ENCODE measurements around the gene VASH2.
"Not testable (repeated sequence)": the region's sequence is repeated elsewhere in the genome, so short reads cannot be mapped to it uniquely, and the experiment has no call there.

VASH2 gene

DNA sequence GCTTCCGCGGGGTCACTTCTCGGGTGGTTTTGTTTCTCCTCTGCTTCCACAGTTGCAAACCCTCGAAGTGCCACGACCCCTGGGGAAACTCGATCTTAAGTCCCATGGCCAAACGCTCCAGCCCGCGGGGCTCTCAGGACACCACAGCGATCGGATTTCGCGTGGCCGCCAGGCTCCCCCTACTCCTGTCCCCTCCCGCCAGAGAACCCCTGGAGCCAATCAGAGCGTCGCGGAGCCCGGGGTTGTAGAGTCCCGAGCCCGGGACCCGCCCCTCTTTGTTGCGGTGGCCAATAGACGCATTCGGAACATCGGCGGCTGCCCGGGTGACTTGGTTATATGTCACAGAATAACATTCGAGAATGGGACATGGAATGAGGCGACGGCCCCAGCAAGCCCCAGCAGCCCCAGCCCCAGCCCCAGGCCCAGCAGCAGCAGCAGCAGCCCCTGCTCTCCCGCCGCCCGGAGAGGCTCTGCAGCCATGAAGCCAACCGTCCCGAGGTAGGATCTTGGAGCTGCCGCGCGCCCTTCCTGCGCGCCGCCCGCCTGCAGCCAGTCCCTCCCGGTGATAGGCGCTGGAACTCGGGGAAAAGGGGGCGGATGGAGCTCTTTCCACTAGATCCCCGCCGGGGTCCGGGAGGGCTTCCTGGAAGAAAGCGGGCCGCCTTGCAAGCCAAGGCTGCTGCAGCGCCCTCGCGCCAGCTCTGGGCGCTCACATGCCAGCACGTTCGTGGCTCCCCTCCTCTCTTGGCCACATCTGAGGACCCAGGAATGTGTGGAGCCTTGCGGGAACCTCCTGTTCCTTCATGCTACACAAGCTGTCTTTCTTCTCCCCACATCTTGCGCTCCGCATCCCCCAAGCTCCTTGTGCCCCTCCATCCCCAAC lies at the start of gene VASH2:
Gene VASH2 (plus strand): TSS at position 299 of the 883 bp plus-strand sequence. CDS start 1,002 bp downstream, outside the sequence.
- peak; percentile 8 for DNase-seq (ENCODE audit: low read depth, low spot score)

- no peak for DNase-seq (ENCODE audit: low read depth, low spot score)
Measured at GRCh38 chr1:212901290-212901689, 49.1 kb upstream of the VASH2 start.

GRCh38 chr1:212902054-212902453 lies 48.3 kb upstream of the VASH2 start:
- no peak for DNase-seq (ENCODE audit: low read depth, low spot score)

DNA sequence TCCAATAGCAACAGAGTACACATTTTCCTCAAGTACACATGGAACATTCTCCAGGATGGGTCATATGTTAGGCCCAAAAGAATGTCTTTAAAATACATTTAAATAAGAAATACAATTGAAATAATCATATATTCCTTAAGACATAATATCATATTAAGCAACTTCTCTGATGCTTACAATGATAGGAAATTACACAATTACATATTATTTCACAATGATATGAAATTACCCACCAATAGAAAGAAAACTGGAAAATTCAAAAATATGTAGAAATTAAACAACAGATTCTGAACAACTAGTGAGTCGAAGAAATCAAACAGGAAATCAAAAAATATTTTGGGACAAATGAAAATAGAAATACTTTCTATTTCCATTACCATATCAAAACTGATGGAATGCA lies 46.7 kb upstream of the VASH2 start:
- DNase-seq (ENCODE audit: low read depth, low spot score): no peak

- not testable (repeated sequence) for DNase-seq (ENCODE audit: low read depth, low spot score)
Measured at GRCh38 chr1:212908071-212908470, 42.3 kb upstream of the VASH2 start.

DNA sequence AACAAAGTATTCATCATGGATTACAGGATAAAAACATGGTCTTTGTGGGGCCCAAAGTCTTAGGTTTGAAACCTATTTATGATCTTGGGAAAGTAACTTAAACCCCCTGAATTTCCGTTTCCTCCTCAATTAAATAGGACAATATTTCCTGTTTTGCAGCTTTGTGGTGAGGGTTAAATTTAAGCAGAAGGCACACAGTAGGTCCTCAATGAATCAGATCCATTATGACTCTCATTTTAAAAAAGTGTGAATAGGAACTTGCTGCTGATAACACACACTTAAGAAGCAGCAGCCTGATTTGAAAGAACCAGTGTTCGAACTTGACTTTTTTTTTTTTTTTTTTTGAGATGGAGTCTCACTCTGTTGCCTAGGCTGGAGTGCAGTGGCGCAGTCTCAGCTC lies 41.4 kb upstream of the VASH2 start:
- no peak for DNase-seq (ENCODE audit: low read depth, low spot score)

DNA sequence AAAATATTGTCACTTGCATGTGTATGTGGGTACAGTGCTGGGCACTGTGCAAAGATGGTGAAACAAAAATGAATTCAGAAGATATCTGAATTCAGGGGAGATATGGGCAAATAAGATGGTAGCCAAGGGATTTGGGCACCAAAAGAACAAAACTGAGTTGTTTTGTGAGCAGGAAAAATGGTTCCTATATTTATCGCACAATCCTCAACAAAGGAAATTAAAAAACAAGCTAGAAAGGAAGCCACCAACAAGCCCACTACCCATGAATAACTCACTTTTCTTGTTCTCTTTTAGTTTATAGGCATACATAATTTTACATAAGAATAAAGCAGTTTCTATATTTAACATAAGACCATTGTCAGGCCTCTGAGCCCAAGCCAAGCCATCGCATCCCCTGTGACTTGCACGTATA lies 40.7 kb upstream of the VASH2 start:
- DNase-seq (ENCODE audit: low read depth, low spot score): no peak

- DNase-seq (ENCODE audit: low read depth, low spot score): not testable (repeated sequence)
Measured at GRCh38 chr1:212910213-212910612, 40.1 kb upstream of the VASH2 start.

DNA sequence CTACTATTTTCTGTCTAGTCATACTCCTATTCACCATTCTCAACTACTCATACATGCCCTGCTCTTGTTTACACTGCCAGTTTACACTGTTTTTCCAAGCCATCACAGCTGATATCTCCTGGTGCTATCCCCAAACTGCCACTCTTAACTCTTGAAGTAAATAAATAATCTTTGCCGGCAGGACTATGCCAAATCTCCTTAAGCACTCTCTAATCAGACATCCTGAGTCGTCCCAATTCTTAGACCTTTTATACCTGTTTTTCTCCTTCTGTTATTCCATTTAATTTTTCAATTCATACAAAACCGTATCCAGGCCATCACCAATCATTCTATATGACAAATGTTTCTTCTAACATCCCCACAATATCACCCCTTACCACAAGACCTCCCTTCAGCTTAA lies 36.7 kb upstream of the VASH2 start:
- not testable (repeated sequence) for DNase-seq (ENCODE audit: low read depth, low spot score)

GRCh38 chr1:212914110-212914509 lies 36.2 kb upstream of the VASH2 start:
- not testable (repeated sequence) for DNase-seq (ENCODE audit: low read depth, low spot score)

DNA sequence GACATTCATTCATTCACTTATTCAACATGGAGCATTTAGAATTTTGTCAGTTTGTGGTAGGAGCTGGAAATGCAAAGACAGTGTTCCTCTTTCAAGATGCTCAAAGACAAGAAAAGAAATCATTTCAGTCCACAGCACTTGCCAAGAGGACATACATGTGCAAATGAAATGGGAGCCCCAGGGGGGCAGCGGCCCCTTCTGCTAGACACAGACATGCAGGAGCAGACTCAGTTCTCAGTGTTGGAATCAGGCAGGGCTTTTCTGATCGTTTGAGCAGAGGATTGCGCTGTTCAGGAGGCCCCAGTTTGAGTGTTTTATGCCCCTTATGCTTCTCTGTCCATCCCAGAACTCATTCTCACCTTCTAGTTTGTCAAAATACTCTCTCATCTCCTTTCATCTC lies 35.6 kb upstream of the VASH2 start:
- no peak for DNase-seq (ENCODE audit: low read depth, low spot score)

GRCh38 chr1:212915245-212916091 lies 34.9 kb upstream of the VASH2 start:
- DNase-seq (ENCODE audit: low read depth, low spot score): no peak

DNA sequence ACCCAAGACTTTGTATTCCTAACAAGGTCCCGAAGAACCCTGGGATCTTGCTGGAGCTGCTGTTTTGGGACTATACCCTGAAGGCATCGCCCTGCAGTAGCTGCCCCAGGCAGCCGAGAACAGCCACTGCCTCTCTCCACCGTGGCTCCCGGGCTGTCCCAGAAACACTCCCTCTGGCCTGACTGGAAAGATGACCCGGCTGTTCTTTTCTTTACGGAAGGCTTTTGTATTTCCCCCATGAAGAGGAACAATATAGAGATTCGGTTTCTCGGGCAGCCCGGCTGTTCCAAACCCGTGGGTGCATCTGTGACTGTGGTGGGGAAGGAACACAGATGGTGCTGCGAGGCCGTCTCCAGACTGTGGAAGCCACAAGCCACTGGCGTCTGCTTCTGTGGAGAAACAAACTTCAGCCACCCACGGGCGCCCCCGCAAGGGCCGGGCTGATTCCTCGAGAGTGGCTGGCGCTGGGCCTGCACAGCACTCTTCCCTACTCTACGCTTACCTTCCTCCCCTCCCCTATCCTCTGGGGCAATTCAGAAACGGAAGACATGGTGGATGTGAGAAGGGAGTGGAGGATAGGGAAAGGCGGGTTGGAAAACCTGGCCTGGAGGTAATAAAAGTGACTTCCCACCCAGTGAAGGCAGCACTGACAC lies 33.7 kb upstream of the VASH2 start:
- no peak for DNase-seq (ENCODE audit: low read depth, low spot score)

GRCh38 chr1:212917134-212917485 lies 33.2 kb upstream of the VASH2 start:
- no peak for DNase-seq (ENCODE audit: low read depth, low spot score)

DNA sequence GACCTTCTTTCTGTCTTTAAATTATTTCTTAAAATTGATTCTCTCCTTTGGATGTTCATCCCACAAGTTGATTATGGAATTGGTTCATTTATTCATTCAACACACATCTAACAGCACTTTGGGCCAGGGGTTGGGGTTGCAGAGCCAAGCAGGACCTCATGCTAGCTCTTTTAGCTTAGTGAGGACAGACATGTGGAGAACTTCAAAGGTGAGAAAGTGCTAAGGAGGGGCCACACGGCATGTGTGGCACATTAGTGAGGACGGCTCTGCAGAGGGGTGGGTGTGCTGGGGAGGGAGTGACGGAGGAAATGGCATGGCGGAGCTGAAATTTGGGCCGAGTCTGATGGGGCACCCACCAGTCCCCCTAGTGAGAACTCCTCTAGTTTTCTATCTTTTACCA lies 32.5 kb upstream of the VASH2 start:
- no peak for DNase-seq (ENCODE audit: low read depth, low spot score)

- no peak for DNase-seq (ENCODE audit: low read depth, low spot score)
Measured at GRCh38 chr1:212918824-212919223, 31.5 kb upstream of the VASH2 start.

DNA sequence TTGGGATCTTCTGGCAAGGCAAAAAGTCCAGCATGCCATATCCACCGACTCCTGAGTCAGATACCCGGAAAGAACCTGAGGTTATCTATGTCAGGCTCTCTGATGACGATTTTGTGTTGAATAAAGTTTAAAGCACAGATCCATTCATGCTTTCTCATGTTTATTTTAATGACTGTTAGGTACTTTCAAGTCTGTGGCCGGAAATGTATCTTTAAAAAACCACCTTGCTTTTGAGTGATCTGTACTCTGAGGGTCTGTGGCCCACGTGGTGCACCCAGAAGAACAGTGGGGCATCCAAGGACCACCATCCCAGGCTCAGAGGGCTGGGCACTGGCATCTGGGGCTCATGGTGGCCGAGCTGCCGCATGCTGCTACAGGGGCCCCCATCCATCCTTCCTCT lies 30.1 kb upstream of the VASH2 start:
- DNase-seq (ENCODE audit: low read depth, low spot score): no peak

- no peak for DNase-seq (ENCODE audit: low read depth, low spot score)
Measured at GRCh38 chr1:212920896-212921295, 29.4 kb upstream of the VASH2 start.

- DNase-seq (ENCODE audit: low read depth, low spot score): no peak
Measured at GRCh38 chr1:212922016-212922415, 28.3 kb upstream of the VASH2 start.

DNA sequence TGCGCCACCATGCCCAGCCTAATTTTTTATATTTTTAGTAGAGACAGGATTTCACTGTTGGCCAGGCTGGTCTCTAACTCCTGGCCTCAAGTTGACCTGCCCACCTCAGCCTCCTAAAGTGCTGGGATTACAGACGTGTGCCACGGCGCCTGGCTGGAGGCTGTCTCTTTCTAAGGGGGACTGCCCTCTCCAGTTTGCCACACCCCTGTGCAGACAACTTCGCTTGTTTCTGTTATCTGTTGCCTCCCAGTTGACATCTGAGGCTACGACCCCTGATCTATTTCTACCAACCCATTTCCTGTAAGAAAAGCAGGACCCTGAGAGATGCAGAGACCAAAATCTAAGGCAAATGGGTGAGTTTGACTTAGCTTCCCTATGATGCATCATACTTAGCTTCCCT lies 24.0 kb upstream of the VASH2 start:
- no peak for DNase-seq (ENCODE audit: low read depth, low spot score)

GRCh38 chr1:212928323-212929291 lies 21.7 kb upstream of the VASH2 start:
- no peak for DNase-seq (ENCODE audit: low read depth, low spot score)

Measured in activated naive CD8-positive, alpha-beta T cell treated with anti-CD3 and anti-CD28 coated beads, Interleukin-2, amount 50 U/mL, for 16 hours (primary cell).